K562 (cell line): Measurements from ENCODE around the gene CLEC3A.

Source experiments
- E2F1 ChIP-seq: sonication (generic); formaldehyde crosslinking; IDR thresholded peaks from 2 replicates; pipeline ENCODE4 v1.8.1; 2023; ENCODE audit warnings: mild to moderate bottlenecking, missing genetic modification reagents, moderate library complexity
- FOS ChIP-seq: IDR thresholded peaks from 3 replicates; pipeline ENCODE4 v1.6.1; 2011; ENCODE audit not compliant: insufficient read length; ENCODE audit errors: extremely low read depth
- HMG20A ChIP-seq: fragments of 450-650 bp; formaldehyde crosslinking; conservative IDR thresholded peaks from 2 replicates; pipeline ENCODE4 v1.4.0; 2020; ENCODE audit warnings: mild to moderate bottlenecking, mixed read lengths
- HNRNPL ChIP-seq: fragments of 200-400 bp; formaldehyde crosslinking; IDR thresholded peaks from 2 replicates; pipeline ENCODE4 v1.6.1; 2017; ENCODE audit warnings: low read depth, mild to moderate bottlenecking, low read length
- HOXB6 ChIP-seq: fragments of 250-450 bp; sonication (Bioruptor Pico); IDR thresholded peaks from 2 replicates; pipeline ENCODE4 v1.5.1; 2022; ENCODE audit warnings: mild to moderate bottlenecking, borderline replicate concordance
- KLF10 ChIP-seq: fragments of 250-450 bp; sonication (Bioruptor Pico); IDR thresholded peaks from 2 replicates; pipeline ENCODE4 v1.6.1; 2021; ENCODE audit warnings: matching md5 sums
- PHF8 ChIP-seq: fragments of 200-600 bp; sonication (generic); IDR thresholded peaks from 2 replicates; pipeline ENCODE4 v1.6.1; 2012; ENCODE audit warnings: mixed run types, mild to moderate bottlenecking, inconsistent platforms, low read length, moderate library complexity, borderline replicate concordance
- POLR2A ChIP-seq: fragments of 450-650 bp; conservative IDR thresholded peaks from 2 replicates; pipeline ENCODE4 v1.6.1; 2016
- RBM39 ChIP-seq: fragments of 200-400 bp; formaldehyde crosslinking; optimal IDR thresholded peaks from 2 replicates; pipeline ENCODE3; 2018; ENCODE audit warnings: low read depth, low read length
- ZNF24 ChIP-seq: fragments of 450-650 bp; IDR thresholded peaks from 2 replicates; pipeline ENCODE4 v1.6.1; 2016
- TF ChIP-seq, protein P1 (sequence below): sonication (generic); formaldehyde crosslinking; IDR thresholded peaks from 2 replicates; pipeline ENCODE4 v1.8.0; 2023; ENCODE audit warnings: mild to moderate bottlenecking, missing genetic modification reagents
- TF ChIP-seq, protein P2 (sequence below), 3 experiments: IDR thresholded peaks in 2 of 3; conservative IDR thresholded peaks in 1 of 3; 2 replicates each; pipeline ENCODE4 v1.5.1; 2011 to 2012; ENCODE audit warnings: low read length in 3 of 3, mild to moderate bottlenecking in 3 of 3, control low read depth in 2 of 3, improper control_type of control experiment in 1 of 3, inconsistent platforms in 1 of 3, low read depth in 1 of 3, mixed read lengths in 1 of 3, moderate library complexity in 1 of 3; ENCODE audit not compliant: insufficient read depth in 2 of 3
- TF ChIP-seq, protein P3 (sequence below): sonication (generic); formaldehyde crosslinking; IDR thresholded peaks from 2 replicates; pipeline ENCODE4 v1.9.0; 2022; ENCODE audit warnings: mild to moderate bottlenecking, missing genetic modification reagents
- TF ChIP-seq, protein P4 (sequence below), 3 experiments: fragments of 200-800 bp in 1 of 3; sonication (Bioruptor generic) in 1 of 3; sonication (generic) in 1 of 3; formaldehyde crosslinking in 1 of 3; IDR thresholded peaks; 2 replicates each; pipeline versions ENCODE4 v1.6.1 to v1.8.0; 2016 to 2022; ENCODE audit warnings: mild to moderate bottlenecking in 2 of 3, missing compliant biosample characterization in 2 of 3, missing genetic modification characterization in 2 of 3, missing genetic modification reagents in 1 of 3

DNA sequence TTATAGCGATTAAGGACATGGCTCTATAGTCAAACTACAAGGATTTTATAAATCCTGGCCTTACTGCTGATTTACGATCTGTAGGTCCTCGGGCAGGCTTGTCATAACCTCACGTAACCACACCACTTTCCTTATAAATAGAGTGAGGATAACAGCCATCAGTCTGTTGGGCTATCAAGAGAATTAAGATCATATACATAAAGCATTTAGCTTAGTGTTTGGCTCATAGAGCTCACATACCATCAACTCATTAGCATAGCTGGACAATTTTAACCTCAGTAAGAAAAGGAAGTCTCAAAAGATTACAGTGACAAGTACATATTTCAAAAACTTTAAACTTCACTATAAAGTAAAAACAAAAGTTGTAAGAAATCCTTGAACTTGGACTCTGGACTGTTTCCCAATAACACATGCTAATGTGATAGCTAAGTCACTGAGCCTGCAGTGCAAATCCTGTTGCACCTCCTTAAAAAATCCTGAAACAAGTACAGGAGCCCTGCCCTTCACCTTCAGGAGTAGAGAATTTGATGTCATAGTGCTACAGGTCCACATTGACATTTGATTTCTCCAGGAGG lies 20.8 kb upstream of the CLEC3A start:
- TF ChIP-seq HNRNPL (no peak), E2F1 (CRISPR knock-in tag) (no peak), PHF8 (no peak), POLR2A (no peak), ZNF24 (no peak), RBM39 (no peak), FOS (no peak), HOXB6 (CRISPR knock-in tag) (no peak), HMG20A (no peak), KLF10 (no peak)
- TF ChIP-seq, protein P1, sequence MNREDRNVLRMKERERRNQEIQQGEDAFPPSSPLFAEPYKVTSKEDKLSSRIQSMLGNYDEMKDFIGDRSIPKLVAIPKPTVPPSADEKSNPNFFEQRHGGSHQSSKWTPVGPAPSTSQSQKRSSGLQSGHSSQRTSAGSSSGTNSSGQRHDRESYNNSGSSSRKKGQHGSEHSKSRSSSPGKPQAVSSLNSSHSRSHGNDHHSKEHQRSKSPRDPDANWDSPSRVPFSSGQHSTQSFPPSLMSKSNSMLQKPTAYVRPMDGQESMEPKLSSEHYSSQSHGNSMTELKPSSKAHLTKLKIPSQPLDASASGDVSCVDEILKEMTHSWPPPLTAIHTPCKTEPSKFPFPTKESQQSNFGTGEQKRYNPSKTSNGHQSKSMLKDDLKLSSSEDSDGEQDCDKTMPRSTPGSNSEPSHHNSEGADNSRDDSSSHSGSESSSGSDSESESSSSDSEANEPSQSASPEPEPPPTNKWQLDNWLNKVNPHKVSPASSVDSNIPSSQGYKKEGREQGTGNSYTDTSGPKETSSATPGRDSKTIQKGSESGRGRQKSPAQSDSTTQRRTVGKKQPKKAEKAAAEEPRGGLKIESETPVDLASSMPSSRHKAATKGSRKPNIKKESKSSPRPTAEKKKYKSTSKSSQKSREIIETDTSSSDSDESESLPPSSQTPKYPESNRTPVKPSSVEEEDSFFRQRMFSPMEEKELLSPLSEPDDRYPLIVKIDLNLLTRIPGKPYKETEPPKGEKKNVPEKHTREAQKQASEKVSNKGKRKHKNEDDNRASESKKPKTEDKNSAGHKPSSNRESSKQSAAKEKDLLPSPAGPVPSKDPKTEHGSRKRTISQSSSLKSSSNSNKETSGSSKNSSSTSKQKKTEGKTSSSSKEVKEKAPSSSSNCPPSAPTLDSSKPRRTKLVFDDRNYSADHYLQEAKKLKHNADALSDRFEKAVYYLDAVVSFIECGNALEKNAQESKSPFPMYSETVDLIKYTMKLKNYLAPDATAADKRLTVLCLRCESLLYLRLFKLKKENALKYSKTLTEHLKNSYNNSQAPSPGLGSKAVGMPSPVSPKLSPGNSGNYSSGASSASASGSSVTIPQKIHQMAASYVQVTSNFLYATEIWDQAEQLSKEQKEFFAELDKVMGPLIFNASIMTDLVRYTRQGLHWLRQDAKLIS (CRISPR knock-in tag), result no peak
- TF ChIP-seq, protein P2, sequence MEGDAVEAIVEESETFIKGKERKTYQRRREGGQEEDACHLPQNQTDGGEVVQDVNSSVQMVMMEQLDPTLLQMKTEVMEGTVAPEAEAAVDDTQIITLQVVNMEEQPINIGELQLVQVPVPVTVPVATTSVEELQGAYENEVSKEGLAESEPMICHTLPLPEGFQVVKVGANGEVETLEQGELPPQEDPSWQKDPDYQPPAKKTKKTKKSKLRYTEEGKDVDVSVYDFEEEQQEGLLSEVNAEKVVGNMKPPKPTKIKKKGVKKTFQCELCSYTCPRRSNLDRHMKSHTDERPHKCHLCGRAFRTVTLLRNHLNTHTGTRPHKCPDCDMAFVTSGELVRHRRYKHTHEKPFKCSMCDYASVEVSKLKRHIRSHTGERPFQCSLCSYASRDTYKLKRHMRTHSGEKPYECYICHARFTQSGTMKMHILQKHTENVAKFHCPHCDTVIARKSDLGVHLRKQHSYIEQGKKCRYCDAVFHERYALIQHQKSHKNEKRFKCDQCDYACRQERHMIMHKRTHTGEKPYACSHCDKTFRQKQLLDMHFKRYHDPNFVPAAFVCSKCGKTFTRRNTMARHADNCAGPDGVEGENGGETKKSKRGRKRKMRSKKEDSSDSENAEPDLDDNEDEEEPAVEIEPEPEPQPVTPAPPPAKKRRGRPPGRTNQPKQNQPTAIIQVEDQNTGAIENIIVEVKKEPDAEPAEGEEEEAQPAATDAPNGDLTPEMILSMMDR (IDR thresholded peaks at IDR 0.05 in 2 of 3, conservative IDR thresholded peaks at IDR 0.05 in 1 of 3; ENCODE audit: insufficient read depth in 2 of 3, low read depth in 1 of 3, low read length in 3 of 3), result no peak
- TF ChIP-seq, protein P3, sequence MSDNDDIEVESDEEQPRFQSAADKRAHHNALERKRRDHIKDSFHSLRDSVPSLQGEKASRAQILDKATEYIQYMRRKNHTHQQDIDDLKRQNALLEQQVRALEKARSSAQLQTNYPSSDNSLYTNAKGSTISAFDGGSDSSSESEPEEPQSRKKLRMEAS (CRISPR knock-in tag), result no peak
- TF ChIP-seq, protein P4, sequence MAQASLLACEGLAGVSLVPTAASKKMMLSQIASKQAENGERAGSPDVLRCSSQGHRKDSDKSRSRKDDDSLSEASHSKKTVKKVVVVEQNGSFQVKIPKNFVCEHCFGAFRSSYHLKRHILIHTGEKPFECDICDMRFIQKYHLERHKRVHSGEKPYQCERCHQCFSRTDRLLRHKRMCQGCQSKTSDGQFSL (CRISPR knock-in tag; IDR thresholded peaks at IDR 0.05), result no peak
- TF ChIP-seq, protein P4 (tag; IDR thresholded peaks at IDR 0.05), result no peak
